Eye (tissue), 1 donor: Measurements from ENCODE around the gene RALGAPA1.
"Not testable (repeated sequence)": the region's sequence is repeated elsewhere in the genome, so short reads cannot be mapped to it uniquely, and the experiment has no call there.

Experiments
- DNase-seq: peaks from one replicate; pipeline ENCODE4 v3.0.0-alpha.2; 2015

RALGAPA1 gene

DNA sequence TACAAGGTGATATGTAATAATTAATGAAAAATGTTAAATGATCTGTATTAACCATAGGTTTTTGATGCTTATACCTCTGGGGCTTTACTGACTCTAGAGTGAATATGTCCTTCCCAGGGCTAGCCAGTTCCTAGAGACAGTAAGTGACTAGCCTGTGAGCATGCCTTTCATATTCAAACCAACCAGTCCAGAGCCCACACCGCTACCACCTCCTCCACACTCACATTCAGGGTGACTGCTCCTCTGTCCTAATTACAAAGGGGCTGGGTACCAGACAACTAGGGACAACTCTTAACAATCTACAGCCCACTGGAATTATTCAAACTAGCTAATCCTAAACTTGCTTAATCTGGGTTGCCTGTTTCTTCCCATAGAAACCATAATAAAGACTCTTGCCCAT lies 49.0 kb downstream of the RALGAPA1 start:
- DNase-seq: no peak

DNA sequence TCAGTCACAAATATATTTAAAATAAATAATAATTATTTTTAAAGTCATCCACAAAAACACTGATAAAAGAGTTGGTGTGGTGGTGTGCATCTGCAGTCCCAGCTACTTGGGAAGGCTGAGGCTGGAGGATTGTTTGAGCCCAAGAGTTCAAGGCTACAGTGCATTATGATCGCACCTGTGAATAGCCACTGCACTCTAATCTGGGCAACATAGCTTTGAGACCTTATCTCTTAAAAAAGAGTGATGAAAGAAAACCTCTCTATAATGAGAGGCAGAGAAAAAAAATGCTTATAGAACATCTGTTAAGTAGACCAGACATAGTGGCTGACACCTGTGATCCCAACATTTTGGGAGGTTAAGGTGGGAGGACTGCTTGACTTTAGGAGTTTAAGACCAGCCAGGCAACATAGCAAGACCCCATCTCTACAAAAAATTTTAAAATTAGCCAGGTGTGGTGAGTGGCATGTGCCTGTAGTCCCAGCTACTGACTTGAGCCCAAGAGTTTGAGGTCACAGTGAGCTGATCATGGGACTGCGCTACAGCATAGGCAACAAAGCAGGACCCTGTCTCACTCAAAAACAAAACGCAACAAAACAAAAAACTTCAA lies 50.5 kb downstream of the RALGAPA1 start:
- DNase-seq: no peak

- DNase-seq: no peak
Measured at GRCh38 chr14:35754671-35755070, 54.4 kb downstream of the RALGAPA1 start.

- DNase-seq: no peak
Measured at GRCh38 chr14:35752380-35752779, 56.7 kb downstream of the RALGAPA1 start.

GRCh38 chr14:35750202-35750904 lies 58.7 kb downstream of the RALGAPA1 start:
- DNase-seq: no peak

DNA sequence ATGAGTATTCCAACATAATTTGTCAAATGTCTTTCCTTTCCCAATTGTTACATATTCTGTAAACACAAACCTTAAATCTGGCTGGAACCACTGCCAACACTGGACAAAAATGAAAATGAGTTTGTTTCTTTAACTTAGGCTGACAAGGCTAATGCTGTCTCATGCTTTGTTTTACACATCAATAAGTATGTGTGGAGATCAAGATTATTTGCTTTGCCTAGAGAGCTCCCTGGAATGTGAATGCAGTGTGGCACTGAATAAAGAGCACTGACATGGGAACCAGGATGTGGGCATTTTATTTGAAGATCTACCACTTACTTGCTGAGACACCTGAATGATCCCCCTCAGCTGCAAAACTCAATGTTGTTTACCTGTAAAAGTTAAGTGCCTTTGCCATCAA lies 61.7 kb downstream of the RALGAPA1 start:
- no peak for DNase-seq

- no peak for DNase-seq
Measured at GRCh38 chr14:35742442-35742841, 66.7 kb downstream of the RALGAPA1 start.

- DNase-seq: no peak
Measured at GRCh38 chr14:35742032-35742371, 67.1 kb downstream of the RALGAPA1 start.

DNA sequence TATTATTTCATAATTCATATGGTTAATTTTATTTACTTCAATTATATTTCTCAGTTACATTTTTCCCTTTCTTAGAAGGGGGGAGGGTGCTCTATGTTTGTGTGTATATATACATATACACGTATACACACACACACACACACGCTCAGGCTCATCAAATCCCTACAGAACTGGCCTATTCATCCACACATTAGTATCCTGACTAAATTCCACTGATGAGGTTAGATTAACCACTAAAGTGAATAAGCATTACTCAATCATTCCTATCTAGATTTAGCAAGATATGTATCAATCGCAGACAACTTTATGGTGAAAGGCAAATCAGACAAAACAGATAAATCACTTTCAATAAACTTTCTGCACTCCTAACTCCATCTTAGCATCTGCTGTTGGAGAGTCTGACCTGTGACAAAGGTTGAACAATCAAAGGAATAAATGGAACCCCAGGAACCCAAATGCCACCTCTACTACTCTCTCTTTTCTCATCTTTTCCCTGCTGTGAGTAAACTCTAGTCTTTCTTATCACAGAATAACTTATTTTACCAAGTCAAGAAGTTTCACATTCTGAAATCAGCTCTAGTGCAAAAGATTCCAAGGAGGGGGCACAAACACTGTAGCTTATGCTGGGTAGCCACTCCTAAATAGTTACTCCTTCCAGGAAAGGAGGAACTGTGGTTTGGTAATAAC lies 67.6 kb downstream of the RALGAPA1 start:
- no peak for DNase-seq

DNA sequence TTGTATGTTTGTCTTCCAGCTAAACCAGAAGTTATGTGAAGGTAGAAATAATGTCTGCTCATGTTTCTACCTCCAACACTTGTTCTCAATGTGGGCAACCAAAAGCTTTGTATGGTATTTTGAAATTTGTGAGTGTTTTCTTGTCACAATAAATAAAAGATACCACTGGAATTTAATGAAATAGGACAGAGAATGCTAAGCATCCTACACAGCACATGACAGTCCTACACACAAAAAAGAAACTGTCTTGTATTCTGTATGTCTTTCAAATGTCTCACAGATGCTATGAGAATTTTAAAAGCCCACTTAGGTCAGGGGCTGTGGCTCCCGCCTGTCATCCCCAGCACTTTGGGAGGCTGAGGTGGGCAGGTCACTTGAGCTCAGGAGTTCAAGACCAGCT lies 68.9 kb downstream of the RALGAPA1 start:
- DNase-seq: no peak

DNA sequence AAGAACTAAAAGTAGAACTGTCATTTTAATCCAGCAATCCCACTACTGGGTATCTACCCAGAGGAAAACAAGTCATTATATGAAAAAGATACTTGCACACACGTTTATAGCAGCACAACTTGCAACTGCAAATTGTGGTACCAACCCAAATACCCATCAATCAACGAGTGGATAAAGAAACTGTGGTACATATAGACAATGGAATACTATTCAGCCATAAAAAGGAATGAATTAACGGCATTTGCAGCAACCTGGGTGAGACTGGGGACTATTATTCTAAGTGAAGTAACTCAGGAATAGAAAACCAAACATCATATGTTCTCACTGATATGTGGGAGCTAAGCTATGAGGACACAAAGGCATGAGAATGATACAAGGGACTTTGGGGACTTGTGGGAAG lies 73.9 kb downstream of the RALGAPA1 start:
- not testable (repeated sequence) for DNase-seq

DNA sequence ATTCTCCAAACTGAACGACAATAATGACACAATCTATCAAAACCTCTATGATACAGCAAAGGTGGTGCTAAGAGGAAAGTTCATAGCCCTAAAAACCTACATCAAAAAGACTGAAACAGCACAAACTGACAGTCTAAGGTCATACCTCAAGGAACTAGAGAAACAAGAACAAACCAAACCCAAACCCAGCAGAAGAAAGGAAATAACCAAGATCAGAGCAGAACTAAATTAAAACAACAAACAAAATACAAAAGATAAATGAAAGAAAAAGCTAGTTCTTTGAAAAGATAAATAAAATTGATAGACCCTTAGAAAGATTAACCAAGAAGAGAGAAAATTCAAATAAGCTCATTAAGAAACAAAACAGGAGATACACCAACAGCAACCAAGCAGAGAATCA lies 75.6 kb downstream of the RALGAPA1 start:
- DNase-seq: not testable (repeated sequence)

DNA sequence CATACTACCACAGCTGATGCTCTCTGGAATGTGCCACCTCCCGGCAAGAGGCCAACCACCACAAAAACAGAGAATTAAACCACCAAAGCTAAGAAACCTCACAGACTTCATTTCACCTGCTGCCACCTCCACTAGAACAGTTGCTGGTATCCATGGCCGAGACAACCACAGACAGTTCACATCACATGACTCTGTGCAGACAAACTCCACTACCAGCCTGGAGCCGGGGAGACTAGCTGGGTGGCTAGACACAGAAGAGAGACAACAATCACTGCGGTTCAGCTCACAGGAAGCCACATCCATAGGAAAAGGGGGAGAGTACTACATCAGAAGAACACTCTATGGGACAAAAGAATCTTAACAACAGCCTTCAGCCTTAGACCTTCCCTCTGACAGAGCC lies 78.2 kb downstream of the RALGAPA1 start:
- no peak for DNase-seq

GRCh38 chr14:35727764-35728163 lies 81.3 kb downstream of the RALGAPA1 start:
- DNase-seq: no peak

DNA sequence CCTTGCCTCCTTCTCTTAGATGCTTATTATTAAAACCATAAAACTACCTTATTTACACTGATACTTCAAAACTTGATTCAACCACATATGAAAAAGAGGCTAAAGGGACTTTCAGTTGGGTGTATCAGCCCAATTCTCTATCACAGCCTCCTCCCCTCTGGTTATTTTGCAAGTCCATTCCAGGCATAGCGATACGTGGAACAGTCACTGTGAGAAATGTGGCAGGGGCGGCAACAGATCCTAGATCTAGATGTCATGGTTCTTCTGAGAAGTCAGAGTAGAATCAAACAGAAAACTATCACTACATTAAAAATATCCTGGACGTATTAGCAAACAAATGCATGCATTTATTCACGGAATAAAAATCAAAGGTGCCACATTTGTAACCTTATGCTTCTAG lies 83.2 kb downstream of the RALGAPA1 start:
- DNase-seq: no peak

DNA sequence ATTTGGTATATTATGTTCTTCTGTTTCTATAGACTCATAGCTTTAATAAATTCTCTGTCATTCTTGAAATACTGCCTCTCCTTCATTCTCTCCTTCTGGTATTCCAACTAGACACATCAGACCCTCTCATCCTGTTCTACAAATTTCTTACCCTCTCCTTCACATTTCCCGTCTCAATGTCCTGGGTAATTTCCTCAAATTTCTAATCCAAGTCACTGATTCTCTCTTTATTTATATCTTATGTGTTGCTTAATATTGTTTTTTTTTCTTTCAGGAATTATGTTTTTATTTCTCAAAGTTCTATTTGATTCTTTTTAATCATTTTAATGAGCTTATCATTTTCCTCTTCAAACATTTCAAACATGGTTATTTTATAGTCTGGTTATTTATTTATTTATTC lies 94.0 kb downstream of the RALGAPA1 start:
- DNase-seq: no peak

DNA sequence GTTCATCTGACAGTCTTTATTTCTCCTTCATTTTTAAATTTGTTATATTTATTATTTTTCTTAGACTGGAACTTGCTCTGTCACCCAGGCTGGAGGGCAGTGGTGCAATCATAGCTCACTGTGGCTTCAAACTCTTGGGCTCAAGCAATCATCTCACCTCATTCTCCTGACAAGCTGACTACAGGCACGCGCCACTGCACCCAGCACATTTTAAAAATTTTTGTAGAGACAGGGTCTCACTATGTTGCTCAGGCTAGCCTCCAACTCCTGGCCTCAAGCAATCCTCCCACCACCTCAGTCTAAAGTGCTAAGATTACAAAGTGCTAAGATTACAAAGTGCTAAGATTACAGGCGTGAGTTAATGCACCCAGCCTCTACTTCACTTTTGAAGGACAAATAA lies 96.6 kb downstream of the RALGAPA1 start:
- DNase-seq: no peak

DNA sequence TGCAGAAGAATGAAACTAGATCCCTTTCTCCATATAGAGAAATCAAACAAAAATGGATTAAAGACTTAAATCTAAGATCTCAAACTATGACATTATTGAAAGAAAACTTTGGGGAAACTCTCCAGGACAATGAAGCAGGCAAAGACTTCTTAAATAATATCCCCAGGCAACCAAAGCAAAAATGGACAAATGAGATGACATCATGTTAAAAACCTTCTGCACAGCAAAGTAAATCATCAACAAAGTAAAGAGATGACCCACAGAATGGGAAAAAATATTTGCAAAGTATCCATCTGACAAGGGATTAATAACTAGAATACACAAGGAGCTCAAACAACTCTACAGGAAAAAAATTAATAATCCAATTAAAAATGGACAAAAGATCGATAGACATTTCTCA lies 101.0 kb downstream of the RALGAPA1 start:
- no peak for DNase-seq

- DNase-seq: no peak
Measured at GRCh38 chr14:35705636-35706035, 103.5 kb downstream of the RALGAPA1 start.

- DNase-seq: no peak
Measured at GRCh38 chr14:35704793-35705493, 104.2 kb downstream of the RALGAPA1 start.

DNA sequence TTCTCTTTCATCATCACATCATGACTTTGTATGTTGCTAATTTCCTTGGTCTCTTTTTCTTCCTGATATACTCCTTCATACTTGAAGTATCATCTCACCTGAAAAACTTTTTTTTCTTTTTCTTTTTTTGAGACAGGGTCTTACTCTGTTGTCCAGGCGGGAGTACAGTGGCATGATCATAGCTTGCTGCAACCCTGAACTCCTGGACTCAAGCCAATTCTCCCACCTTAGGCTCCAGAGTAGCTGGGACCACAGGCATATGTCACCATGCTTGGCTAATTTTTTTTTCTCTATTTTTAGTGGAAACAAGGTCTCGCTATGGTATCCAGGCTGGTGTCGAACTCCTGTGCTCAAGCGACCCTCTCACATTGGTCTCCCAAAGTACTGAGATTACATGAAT lies 107.6 kb downstream of the RALGAPA1 start:
- DNase-seq: no peak

DNA sequence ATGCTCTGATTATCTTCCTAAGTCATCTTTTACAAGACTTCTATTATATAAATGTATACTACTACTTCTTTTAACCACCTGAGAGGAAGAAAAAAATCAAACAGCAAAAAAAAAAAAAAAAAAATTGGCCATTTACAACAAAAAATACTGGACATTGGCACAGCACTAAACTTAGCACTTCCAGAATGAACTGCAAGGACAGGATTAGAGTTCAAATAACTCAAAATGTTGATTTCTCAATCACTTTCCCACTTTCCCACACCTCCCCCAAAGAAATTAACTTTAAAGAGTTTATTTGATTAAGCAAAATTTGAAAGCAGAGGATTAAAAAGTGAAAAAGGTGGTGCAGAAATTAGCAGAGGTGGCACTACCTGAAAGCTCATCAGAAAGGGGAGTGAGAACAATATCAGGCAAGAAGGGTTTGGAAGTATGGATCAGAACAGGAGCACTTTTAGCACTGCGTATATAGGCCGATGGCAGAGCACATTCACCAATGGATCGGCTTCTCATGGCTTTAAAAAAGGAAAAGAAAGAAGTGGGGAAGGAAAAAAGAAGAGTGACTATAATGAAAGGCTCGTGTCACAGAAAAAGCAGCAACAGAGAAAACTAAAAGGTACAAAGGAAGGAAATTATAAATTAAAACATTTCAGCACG lies 109.2 kb downstream of the RALGAPA1 start:
- DNase-seq: no peak

GRCh38 chr14:35696575-35696974 lies 112.5 kb downstream of the RALGAPA1 start:
- no peak for DNase-seq
